Astrocyte (in vitro differentiated cells and primary cell): ENCODE measurements around the gene CBFA2T2.
"Not testable (repeated sequence)": the region's sequence is repeated elsewhere in the genome, so short reads cannot be mapped to it uniquely, and the experiment has no call there.

Experiments used
- CTCF ChIP-seq: IDR thresholded peaks from 2 replicates; pipeline ENCODE4 v1.5.1; 2011; ENCODE audit warnings: low read depth, mild to moderate bottlenecking, inconsistent platforms, low read length, moderate library complexity; ENCODE audit not compliant: insufficient read depth
- EZH2 ChIP-seq: IDR thresholded peaks from 2 replicates; pipeline ENCODE4 v1.6.1; 2012; ENCODE audit warnings: mild to moderate bottlenecking, low read length, inconsistent platforms; ENCODE audit not compliant: insufficient read depth

- not testable (repeated sequence) for TF ChIP-seq EZH2, CTCF
Observed at GRCh38 chr20:33561053-33561452, 71.2 kb downstream of the CBFA2T2 start.
